ENCODE measurements around the gene NR2E1.

- TF ChIP-seq EZH2 (IDR thresholded peaks at IDR 0.05) (no peak), POLR2AphosphoS5 (IDR thresholded peaks at IDR 0.05; ENCODE audit: borderline replicate concordance, low read depth, low read length) (no peak), FOXP2 (optimal IDR thresholded peaks at IDR 0.05; ENCODE audit: control extremely low read depth, extremely low read length, insufficient read depth) (no peak)
These were observed 20.4 kb downstream of the NR2E1 start for GRCh38 chr6:108186226-108186625.

All from SK-N-MC (cell line).